Activated T-cell treated with anti-CD3 and anti-CD28 coated beads for 1 hour (primary cell): ENCODE results near the gene DAB2IP.

Experiments used
- DNase-seq: peaks from one replicate; pipeline ENCODE4 v3.0.0-alpha.2; 2020; ENCODE audit warnings: low read depth

Gene DAB2IP

DNA sequence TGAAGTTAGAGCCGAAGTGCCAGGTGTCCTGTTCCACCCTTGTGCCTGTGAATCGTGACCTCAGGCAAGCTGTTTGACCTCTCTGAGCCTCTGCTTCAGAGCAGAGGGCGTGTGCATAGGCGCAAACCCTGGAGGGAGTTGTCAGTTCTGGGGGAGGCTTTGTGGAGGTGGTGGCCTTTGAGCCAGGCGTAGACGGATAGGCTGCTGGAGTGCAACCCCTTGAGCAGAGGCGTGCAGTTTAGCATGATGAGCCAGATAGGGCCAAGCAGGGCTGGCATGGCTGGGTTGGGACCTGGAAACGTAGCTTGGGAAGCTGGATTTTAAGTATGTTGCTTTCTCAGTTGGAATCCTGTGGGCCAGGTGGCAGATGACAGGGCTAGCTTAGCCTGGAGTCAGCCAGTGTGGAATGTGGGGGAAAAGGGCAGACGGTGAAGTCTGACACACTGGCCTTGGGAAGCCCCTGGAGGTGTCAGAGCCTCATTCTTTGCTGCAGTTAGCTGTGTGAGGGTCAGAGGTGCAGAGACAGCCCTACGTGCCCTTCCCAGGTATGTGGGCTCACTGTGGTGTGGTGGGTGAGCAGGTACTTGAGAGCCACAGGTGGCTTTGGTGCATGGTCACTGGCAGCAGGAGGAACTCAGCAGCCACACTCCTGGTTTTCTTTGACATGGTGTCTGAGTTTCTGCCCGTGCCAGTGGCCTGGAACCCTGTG is 93.4 kb downstream of the DAB2IP start:
- DNase-seq: no peak

DNA sequence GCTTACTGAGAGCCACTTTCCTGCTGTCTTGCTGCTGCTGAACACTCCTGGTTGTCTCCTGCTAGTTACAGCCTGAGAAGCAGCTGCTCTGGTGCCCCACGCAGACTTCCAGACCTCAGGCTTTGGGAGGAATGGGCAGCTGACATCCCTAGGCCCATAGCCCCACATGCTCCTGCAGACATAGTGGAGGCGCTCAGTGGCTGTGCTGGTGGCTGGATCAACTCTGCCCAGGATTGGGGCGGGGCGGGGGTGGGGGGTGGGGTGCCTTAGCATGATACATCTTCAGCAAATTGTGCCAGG is 93.9 kb downstream of the DAB2IP start:
- no peak for DNase-seq

GRCh38 chr9:121746411-121746810 is 95.0 kb downstream of the DAB2IP start:
- DNase-seq: no peak

DNA sequence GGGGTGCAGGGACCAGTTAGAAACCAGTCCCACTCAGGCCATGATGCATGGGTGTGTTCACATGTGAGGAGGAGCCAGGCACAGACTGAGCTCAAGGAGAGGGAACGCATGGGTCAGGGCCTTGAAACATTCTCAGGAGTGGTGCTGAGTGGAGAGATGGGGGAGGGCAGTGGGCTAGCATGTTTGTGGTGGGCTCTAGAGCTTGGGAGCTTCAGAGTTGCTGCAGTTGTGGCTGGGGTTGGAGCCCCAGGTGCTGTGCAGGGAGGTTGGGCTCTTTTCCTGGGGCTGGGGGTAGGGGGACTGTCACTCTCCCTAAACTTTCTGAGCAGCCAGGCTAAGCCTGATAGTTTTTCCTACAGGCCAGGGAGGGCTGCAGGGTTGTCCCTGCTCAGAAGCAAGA is 95.4 kb downstream of the DAB2IP start:
- no peak for DNase-seq

- no peak for DNase-seq
Observed at GRCh38 chr9:121748074-121748473, 96.6 kb downstream of the DAB2IP start.

GRCh38 chr9:121748727-121749423 is 97.4 kb downstream of the DAB2IP start:
- no peak for DNase-seq

GRCh38 chr9:121749614-121750013 is 98.2 kb downstream of the DAB2IP start:
- no peak for DNase-seq

DNA sequence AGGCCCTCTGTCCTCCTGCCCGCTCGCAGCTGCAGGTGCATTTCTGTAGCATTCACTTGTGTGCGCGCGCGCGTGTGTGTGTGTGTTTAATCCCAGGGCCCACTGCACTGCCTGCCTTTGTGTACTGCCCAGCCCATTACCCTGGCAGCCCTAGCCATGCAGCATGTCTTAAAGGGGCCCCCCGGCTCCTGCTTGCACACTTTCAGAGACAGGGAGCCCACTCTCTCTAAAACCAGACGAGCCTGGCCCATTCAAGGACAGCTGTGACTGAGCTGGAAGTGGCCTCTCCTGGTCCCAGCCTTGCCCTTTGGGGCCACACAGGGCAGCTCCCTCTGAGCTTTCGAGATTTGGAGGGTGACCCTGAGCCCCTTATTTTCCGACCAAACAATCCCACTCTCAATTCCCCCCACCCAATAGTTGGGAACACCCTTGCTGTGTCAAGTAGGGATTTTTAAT is 98.9 kb downstream of the DAB2IP start:
- no peak for DNase-seq

DNA sequence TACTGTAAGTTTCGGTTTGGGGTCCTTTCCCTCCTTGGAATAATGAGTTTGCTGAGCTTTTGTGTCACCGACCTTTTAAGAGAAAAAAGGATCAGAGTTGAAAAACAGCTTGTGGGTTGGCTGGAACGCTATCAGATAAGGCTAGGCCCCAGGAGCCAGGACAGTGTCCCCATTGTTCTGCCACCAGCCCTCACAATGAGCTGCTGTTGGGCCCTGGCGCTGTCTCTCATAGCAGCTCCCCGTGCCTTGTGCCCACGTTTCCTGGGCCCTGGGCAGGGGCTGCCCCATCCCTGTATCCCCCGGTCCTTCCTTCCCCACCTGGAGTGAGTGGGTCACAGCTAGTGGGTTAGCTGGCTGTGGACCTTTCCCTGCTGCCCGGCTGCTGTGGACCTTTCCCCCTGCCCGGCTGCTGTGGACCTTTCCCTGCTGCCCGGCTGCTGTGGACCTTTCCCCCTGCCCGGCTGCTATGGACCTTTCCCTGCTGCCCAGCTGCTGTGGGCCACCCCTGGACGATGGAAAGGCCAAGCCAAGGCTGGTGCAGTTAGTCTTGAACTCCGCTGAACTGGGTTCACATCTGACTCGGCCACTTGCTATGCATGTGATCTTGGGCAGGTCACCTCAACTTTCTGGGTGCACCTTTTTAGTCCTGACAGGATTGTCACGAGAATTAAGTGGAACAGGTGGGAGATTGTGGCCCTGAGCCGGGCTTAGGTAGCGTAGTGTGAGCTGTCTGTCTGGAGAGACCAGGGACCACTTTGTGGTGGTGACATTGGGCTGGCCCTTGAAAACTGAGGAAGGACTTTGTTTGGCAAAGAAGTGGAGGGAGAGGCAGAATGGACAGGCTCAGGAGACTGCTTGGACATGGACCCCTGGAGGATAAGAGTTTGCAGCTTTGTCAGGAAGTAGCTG is 99.5 kb downstream of the DAB2IP start:
- DNase-seq: no peak

DNA sequence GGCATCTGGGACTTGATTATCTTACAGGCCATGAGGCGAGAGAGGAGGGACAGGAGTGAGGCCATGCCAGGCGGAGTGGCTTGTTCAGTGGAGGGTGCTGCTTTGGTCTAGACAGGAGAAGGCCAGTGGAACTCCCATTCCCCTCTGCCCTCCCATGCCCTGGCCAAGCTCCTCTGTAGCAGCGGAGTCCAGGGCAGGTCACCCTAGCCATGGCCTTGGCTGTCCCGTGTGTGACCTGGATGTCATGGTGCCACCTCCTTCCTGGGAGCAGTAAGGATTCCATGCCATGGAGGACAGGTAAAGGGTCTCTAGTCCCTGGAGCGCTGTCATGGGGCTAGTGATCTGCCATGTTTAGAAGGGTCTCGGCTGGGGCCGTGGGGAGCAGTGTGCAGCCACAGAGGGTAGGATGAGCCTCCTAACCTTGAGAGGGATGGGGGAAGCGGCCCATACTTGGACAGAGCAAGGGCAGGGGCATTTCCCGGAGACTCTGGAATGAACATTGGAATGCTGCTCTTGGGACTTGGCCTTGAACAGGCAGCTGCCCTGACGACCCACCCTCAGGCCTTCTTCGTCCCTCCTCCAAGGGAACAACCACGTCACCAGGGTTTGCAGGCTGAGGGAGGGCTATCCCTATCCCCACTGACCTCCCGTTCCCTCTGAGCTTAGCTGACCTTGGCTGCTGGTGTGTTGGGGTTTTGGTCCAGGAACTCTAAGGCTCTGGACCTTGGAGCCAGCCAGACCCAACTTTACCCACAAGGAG is 100.4 kb downstream of the DAB2IP start:
- no peak for DNase-seq

- DNase-seq: no peak
Observed at GRCh38 chr9:121752929-121753328, 101.5 kb downstream of the DAB2IP start.

- no peak for DNase-seq
Observed at GRCh38 chr9:121753802-121754654, 102.6 kb downstream of the DAB2IP start.

GRCh38 chr9:121754655-121755436 is 103.4 kb downstream of the DAB2IP start:
- no peak for DNase-seq

GRCh38 chr9:121755581-121755980 is 104.1 kb downstream of the DAB2IP start:
- no peak for DNase-seq

GRCh38 chr9:121756474-121757280 is 105.2 kb downstream of the DAB2IP start:
- no peak for DNase-seq

GRCh38 chr9:121757281-121757585 is 105.8 kb downstream of the DAB2IP start:
- no peak for DNase-seq

DNA sequence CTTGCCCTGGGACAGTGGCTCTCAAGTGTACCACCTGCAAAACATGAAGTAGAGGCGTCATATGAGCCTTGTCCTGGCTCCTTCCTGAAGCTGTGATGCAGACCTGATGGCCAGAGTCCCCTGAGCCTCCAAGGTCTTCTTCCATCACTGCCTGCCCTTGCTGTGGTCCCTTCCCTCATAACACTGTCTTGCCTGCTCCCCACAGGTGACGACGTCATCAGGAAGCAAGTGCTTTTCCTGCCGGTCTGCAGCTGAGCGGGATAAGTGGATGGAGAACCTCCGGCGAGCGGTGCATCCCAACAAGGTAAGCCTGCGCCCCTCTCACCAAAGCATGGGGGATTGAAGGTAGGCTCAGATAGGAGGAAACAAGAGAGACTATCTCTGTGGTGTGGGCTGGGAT is 107.3 kb downstream of the DAB2IP start:
- DNase-seq: no peak

DNA sequence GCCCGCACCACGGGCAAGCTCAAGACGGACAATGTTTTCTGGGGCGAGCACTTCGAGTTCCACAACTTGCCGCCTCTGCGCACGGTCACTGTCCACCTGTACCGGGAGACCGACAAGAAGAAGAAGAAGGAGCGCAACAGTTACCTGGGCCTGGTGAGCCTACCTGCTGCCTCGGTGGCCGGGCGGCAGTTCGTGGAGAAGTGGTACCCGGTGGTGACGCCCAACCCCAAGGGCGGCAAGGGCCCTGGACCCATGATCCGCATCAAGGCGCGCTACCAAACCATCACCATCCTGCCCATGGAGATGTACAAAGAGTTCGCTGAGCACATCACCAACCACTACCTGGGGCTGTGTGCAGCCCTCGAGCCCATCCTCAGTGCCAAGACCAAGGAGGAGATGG is 108.6 kb downstream of the DAB2IP start:
- no peak for DNase-seq

GRCh38 chr9:121760571-121760970 is 109.1 kb downstream of the DAB2IP start:
- no peak for DNase-seq

- no peak for DNase-seq
Observed at GRCh38 chr9:121763131-121763530, 111.7 kb downstream of the DAB2IP start.
